IMR-90 (cell line): ENCODE results near the gene PLCB2. TPM values are rescaled to one million over a fixed set of nuclear protein-coding genes. Genes with fewer than 3 reads are reported as not detected.
A peak's percentile ranks its signal among the peaks of the same experiment; 100 is the strongest.

Experiments used
- ATAC-seq: fragments of 200-7000 bp; cut with Tn5 transposase; 2 replicates; pipeline ENCODE4 v1.9.1; 2020; ENCODE audit warnings: low read depth, mild to moderate bottlenecking, moderate library complexity
- BruUV-seq: library from RNA; stranded (reverse); fragments of 400-500 nt; replicated peaks from 2 replicates; lab custom pipeline; 2021; lab: Mats Ljungman, UMichigan
- CTCF ChIA-PET: fragments of 300-600 bp; formaldehyde crosslinking; extraction: SDS; loops from one replicate; lab custom pipeline; 2021; ENCODE audit warnings: antibody characterized with exemption; lab: Yijun Ruan, JAX
- POLR2A ChIA-PET: fragments of 300-600 bp; sonication (Branson Sonifier 250); formaldehyde crosslinking; loops from one replicate; lab custom pipeline; 2022; ENCODE audit warnings: antibody characterized with exemption; ENCODE audit not compliant: unreplicated experiment; lab: Charles Lee
- DNase-seq: peaks from one replicate; pipeline ENCODE4 v3.0.0; 2013
- H2AFZ ChIP-seq: replicated peaks from 2 replicates; pipeline ENCODE3; 2013; ENCODE audit warnings: low read length, mild to moderate bottlenecking; ENCODE audit not compliant: poor library complexity
- H2AK5ac ChIP-seq: 2 replicates; pipeline ENCODE4 v1.6.1; 2013; ENCODE audit warnings: low read depth, low read length, inconsistent platforms
- H2AK9ac ChIP-seq: replicated peaks from 2 replicates; pipeline ENCODE3; 2013; ENCODE audit warnings: mild to moderate bottlenecking, low read depth, low read length, moderate library complexity; ENCODE audit not compliant: poor library complexity
- H2BK120ac ChIP-seq: 2 replicates; pipeline ENCODE4 v1.6.1; 2013; ENCODE audit warnings: low read depth, low read length, inconsistent platforms
- H2BK15ac ChIP-seq: 3 replicates; pipeline ENCODE4 v1.6.1; 2013; ENCODE audit warnings: low read depth, low read length, inconsistent platforms
- H2BK20ac ChIP-seq: 2 replicates; pipeline ENCODE4 v1.6.1; 2013; ENCODE audit warnings: low read depth, mild to moderate bottlenecking, inconsistent platforms, low read length, moderate library complexity
- H2BK5ac ChIP-seq: 2 replicates; pipeline ENCODE4 v1.6.1; 2013; ENCODE audit warnings: mild to moderate bottlenecking, low read depth, low read length, inconsistent platforms; ENCODE audit not compliant: poor library complexity, severe bottlenecking
- H3K14ac ChIP-seq: replicated peaks from 2 replicates; pipeline ENCODE4 v1.6.1; 2013; ENCODE audit warnings: low read depth, low read length, inconsistent platforms
- H3K18ac ChIP-seq: 2 replicates; pipeline ENCODE4 v1.6.1; 2013; ENCODE audit warnings: low read depth, low read length, control low read depth
- H3K23ac ChIP-seq: 2 replicates; pipeline ENCODE4 v1.6.1; 2013; ENCODE audit warnings: low read depth, low read length, inconsistent platforms
- H3K27ac ChIP-seq: 2 replicates; pipeline ENCODE4 v1.5.1; 2013; ENCODE audit warnings: mild to moderate bottlenecking, control low read depth, low read length; ENCODE audit not compliant: insufficient read depth
- H3K27me3 ChIP-seq: 2 replicates; pipeline ENCODE4 v1.6.1; 2013; ENCODE audit warnings: low read length; ENCODE audit not compliant: control insufficient read depth, insufficient read depth
- H3K36me3 ChIP-seq: 2 replicates; pipeline ENCODE4 v1.6.1; 2013; ENCODE audit warnings: low read length, mixed read lengths; ENCODE audit not compliant: control insufficient read depth, insufficient read depth
- H3K4ac ChIP-seq: 2 replicates; pipeline ENCODE4 v1.6.1; 2013; ENCODE audit warnings: low read depth, low read length, inconsistent platforms
- H3K4me1 ChIP-seq: 2 replicates; pipeline ENCODE4 v1.6.1; 2013; ENCODE audit warnings: low read length, mixed read lengths; ENCODE audit not compliant: control insufficient read depth, insufficient read depth
- H3K4me2 ChIP-seq: 2 replicates; pipeline ENCODE4 v1.6.1; 2013; ENCODE audit warnings: low read depth, mild to moderate bottlenecking, control low read depth, low read length, moderate library complexity
- H3K4me3 ChIP-seq: 2 replicates; pipeline ENCODE4 v1.5.1; 2013; ENCODE audit warnings: low read depth, mild to moderate bottlenecking, control low read depth, low read length, moderate library complexity; ENCODE audit not compliant: insufficient read depth
- H3K56ac ChIP-seq: 2 replicates; pipeline ENCODE4 v1.6.1; 2013; ENCODE audit warnings: low read length, inconsistent platforms; ENCODE audit not compliant: insufficient read depth; ENCODE audit errors: extremely low read depth
- H3K79me1 ChIP-seq, 2 experiments: 2 replicates each; pipeline ENCODE4 v1.6.1; 2013; ENCODE audit warnings: low read length in 2 of 2, inconsistent platforms in 1 of 2, low read depth in 1 of 2
- H3K9ac ChIP-seq: 2 replicates; pipeline ENCODE4 v1.6.1; 2013; ENCODE audit warnings: low read depth, low read length, control low read depth
- H3K9me1 ChIP-seq: 2 replicates; pipeline ENCODE4 v1.6.1; 2013; ENCODE audit warnings: low read length, inconsistent platforms; ENCODE audit not compliant: insufficient read depth
- H3K9me3 ChIP-seq: 2 replicates; pipeline ENCODE4 v1.6.1; 2013; ENCODE audit warnings: low read length; ENCODE audit not compliant: control insufficient read depth, insufficient read depth
- H4K20me1 ChIP-seq: 2 replicates; pipeline ENCODE4 v1.6.1; 2013; ENCODE audit warnings: low read length, inconsistent platforms; ENCODE audit not compliant: insufficient read depth
- H4K5ac ChIP-seq: 2 replicates; pipeline ENCODE4 v1.6.1; 2013; ENCODE audit warnings: mild to moderate bottlenecking, low read depth, low read length, control low read depth
- H4K8ac ChIP-seq, 2 experiments: 2 replicates each; pipeline ENCODE4 v1.6.1; 2013; ENCODE audit warnings: low read depth in 2 of 2, low read length in 2 of 2, control low read depth in 1 of 2, inconsistent platforms in 1 of 2
- H4K91ac ChIP-seq: 2 replicates; pipeline ENCODE4 v1.6.1; 2013; ENCODE audit warnings: low read depth, low read length, inconsistent platforms; ENCODE audit not compliant: insufficient read depth
- CHD1 ChIP-seq: IDR thresholded peaks from 2 replicates; pipeline ENCODE4 v1.6.1; 2012; ENCODE audit warnings: low read depth, low read length, improper control_type of control experiment
- MXI1 ChIP-seq: IDR thresholded peaks from 2 replicates; pipeline ENCODE4 v1.6.1; 2012; ENCODE audit warnings: low read depth, mild to moderate bottlenecking, low read length, moderate library complexity, borderline replicate concordance
- WGBS, 2 experiments: methylation state at CpG; one replicate each; pipeline versions ENCODE4 v1.1.5 to v1.1.7; 2013; ENCODE audit warnings: missing lambda C conversion rate in 2 of 2; ENCODE audit not compliant: insufficient read length in 1 of 2; ENCODE audit errors: extremely low coverage in 2 of 2; 5-methylcytosine and 5-hydroxymethylcytosine counted together
- dilution Hi-C: fragments of 300-500 bp; cut with HindIII; formaldehyde crosslinking; loops from one replicate; pipeline ENCODE4 v1.14.3; 2018; ENCODE audit warnings: low sequenced_read_pairs; ENCODE audit not compliant: unreplicated experiment
- in situ Hi-C: fragments of 300-500 bp; cut with MboI; formaldehyde crosslinking; loops from 3 replicates; pipeline ENCODE4 v1.14.3; 2019; ENCODE audit warnings: low sequenced_read_pairs, inconsistent platforms, mixed read lengths
- intact Hi-C: fragments of 100-400 bp; cut with micrococcal nuclease; formaldehyde crosslinking; loops from 2 replicates; pipeline ENCODE4 v1.10.0; 2022
- polyA plus RNA-seq, 3 experiments: library from polyadenylated mRNA; depleted of rRNA; stranded (reverse); fragments of >200 nt; gene quantifications; 2 replicates each; pipeline ENCODE4 v1.2.3, GENCODE V29; 2012; ENCODE audit warnings: low replicate concordance in 1 of 3
- total RNA-seq: library from RNA; depleted of rRNA; stranded (reverse); fragments of >200 nt; gene quantifications from 2 replicates; pipeline ENCODE4 v1.2.3, GENCODE V29; 2012

PLCB2 gene
- total and polyA plus RNA-seq, 2 of the 4 experiments (the other 2 are of a cell fraction): 0.18 to 1.4 TPM

GRCh38 chr15:40344631-40345120, 36.9 kb upstream of the PLCB2 start (continued):
- TF ChIP-seq MXI1: no peak

GRCh38 chr15:40344217-40344616, 36.5 kb upstream of the PLCB2 start:
- H3K56ac ChIP-seq: peak overlapping the region; percentile 76; the same call in 1 of the 2 replicates
- peak overlapping the region; percentile 98 for H3K4ac ChIP-seq
- peak overlapping the region; percentile 95 for H2AK5ac ChIP-seq
- CTCF ChIA-PET: interaction anchor here (0.6 to 2.8 kb wide), 10 partner anchors 10 to 118 kb away, joined by 3 to 15 read pairs (median 4); partner anchors contain the start of gene INAFM2
- POLR2A ChIA-PET: interaction anchor here (0.6 kb wide), 1 partner anchor 11 kb away, joined by 3 read pairs; no protein-coding TSS in a partner anchor
- H3K79me1 ChIP-seq: peaks cover 10 to 19% of the 10 kb centered on the region in 2 experiments; a peak in 3 of 4 replicates
- peak overlapping the region; percentile 83 for H4K5ac ChIP-seq
- no peaks in the 10 kb centered on the region for H4K20me1 ChIP-seq
- peaks cover 29% of the 10 kb centered on the region for H3K4me1 ChIP-seq
- peak overlapping the region; percentile 76 for H3K18ac ChIP-seq
- peak overlapping the region; percentile 97 for H4K91ac ChIP-seq
- DNase-seq: peak; percentile 52
- peaks cover 15% of the 10 kb centered on the region for H3K9me1 ChIP-seq
- H2BK15ac ChIP-seq: peak overlapping the region; percentile 69; the same call in 2 of the 3 replicates
- H2AK9ac ChIP-seq: peak overlapping the region; percentile 80
- no peaks in the 10 kb centered on the region for H3K9me3 ChIP-seq
- H3K27me3 ChIP-seq: no peaks in the 10 kb centered on the region
- peak overlapping the region; percentile 89 for H3K23ac ChIP-seq
- no peak overlapping the region for H3K4me2 ChIP-seq
- H4K8ac ChIP-seq: peak overlapping the region; percentile 67 to 86; a peak in 3 of 4 replicates
- intact Hi-C loops: loop anchor here (1.0 kb wide), 1 partner anchor 78 kb away; no protein-coding TSS in a partner anchor
- peak overlapping the region; percentile 89 for H2AFZ ChIP-seq
- no TSS peak for BruUV-seq
- H3K14ac ChIP-seq: peak overlapping the region; percentile 92
- in situ Hi-C loops: no loop called here
- H3K27ac ChIP-seq: peak overlapping the region; percentile 85
- peak overlapping the region; percentile 94 for H2BK120ac ChIP-seq
- no CpG with 5 or more reads among the region's 6 CpGs for WGBS, 2 experiments
- H2BK5ac ChIP-seq: peak overlapping the region; percentile 96
- H3K9ac ChIP-seq: peak overlapping the region; percentile 11; the same call in 1 of the 2 replicates
- ATAC-seq: no peak
- H3K36me3 ChIP-seq: no peaks in the 10 kb centered on the region
- TF ChIP-seq CHD1: 0 out of 2 replicates have a peak, but pooled peaks have one; percentile 15
- no peak for TF ChIP-seq MXI1
- H3K4me3 ChIP-seq: no peak overlapping the region
- dilution Hi-C loops: no loop called here
- peak overlapping the region; percentile 53 for H2BK20ac ChIP-seq
